Gastrocnemius medialis (tissue), 4 donors: Measurements from ENCODE around the gene ANKAR.

ENCODE experiments used
- POLR2A ChIP-seq, 2 donors: fragments of 450-650 bp; IDR thresholded peaks; one replicate each; pipeline ENCODE4 v1.6.1; 2017; ENCODE audit warnings: antibody characterized with exemption in 2 of 2, mild to moderate bottlenecking in 2 of 2, moderate library complexity in 2 of 2
- TF ChIP-seq, protein P1 (sequence below), 5 experiments: fragments of 450-650 bp in 3 of 5; fragments of 200-600 bp in 2 of 5; sonication (generic) in 2 of 5; IDR thresholded peaks in 4 of 5; conservative IDR thresholded peaks in 1 of 5; 1 replicate in 4 of 5; 2 replicates in 1 of 5; pipeline ENCODE4 v1.5.1; 2016 to 2019; ENCODE audit warnings: antibody characterized with exemption in 5 of 5, mild to moderate bottlenecking in 3 of 5, moderate library complexity in 3 of 5

DNA sequence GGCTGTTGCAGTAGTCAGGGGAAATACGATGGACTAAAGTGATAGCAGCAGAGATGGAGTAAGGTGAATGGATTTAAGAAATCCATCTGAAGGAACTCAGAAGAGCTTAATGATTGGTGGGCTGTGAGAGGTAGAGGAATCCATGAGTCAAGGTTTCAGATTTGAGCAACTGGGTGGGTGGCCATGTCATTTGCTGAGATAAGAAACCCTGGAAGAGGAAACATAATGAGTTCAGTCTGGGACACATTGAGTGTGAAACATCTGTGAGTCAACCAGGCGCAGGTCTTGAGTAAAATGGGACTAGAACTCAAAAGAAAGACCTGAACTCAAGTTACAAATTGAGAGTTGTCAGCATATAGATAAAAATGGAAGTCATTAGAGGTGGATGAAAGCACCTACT is 32.9 kb upstream of the ANKAR start:
- TF ChIP-seq, protein P1, sequence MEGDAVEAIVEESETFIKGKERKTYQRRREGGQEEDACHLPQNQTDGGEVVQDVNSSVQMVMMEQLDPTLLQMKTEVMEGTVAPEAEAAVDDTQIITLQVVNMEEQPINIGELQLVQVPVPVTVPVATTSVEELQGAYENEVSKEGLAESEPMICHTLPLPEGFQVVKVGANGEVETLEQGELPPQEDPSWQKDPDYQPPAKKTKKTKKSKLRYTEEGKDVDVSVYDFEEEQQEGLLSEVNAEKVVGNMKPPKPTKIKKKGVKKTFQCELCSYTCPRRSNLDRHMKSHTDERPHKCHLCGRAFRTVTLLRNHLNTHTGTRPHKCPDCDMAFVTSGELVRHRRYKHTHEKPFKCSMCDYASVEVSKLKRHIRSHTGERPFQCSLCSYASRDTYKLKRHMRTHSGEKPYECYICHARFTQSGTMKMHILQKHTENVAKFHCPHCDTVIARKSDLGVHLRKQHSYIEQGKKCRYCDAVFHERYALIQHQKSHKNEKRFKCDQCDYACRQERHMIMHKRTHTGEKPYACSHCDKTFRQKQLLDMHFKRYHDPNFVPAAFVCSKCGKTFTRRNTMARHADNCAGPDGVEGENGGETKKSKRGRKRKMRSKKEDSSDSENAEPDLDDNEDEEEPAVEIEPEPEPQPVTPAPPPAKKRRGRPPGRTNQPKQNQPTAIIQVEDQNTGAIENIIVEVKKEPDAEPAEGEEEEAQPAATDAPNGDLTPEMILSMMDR (IDR thresholded peaks at IDR 0.05 in 4 of 5, conservative IDR thresholded peaks at IDR 0.05 in 1 of 5), result no peak
- TF ChIP-seq POLR2A (IDR thresholded peaks at IDR 0.05), result no peak
